GM18909 (cell line): ENCODE measurements around the gene UNC119B.
A peak's percentile ranks its signal among the peaks of the same experiment; 100 is the strongest.
"Not testable (repeated sequence)": the region's sequence is repeated elsewhere in the genome, so short reads cannot be mapped to it uniquely, and the experiment has no call there.

ENCODE experiments used
- ATAC-seq: cut with Tn5 transposase; IDR thresholded peaks from one replicate; pipeline ENCODE4 v1.9.1; 2021; ENCODE audit warnings: mild to moderate bottlenecking; ENCODE audit not compliant: unreplicated experiment, poor library complexity

The UNC119B gene

GRCh38 chr12:120718055-120718454 lies 7.8 kb downstream of the UNC119B start:
- no peak for ATAC-seq

GRCh38 chr12:120719072-120719471 lies 8.8 kb downstream of the UNC119B start:
- ATAC-seq: peak; percentile 51

- no peak for ATAC-seq
These were observed 9.4 kb downstream of the UNC119B start for GRCh38 chr12:120719496-120720233.

GRCh38 chr12:120720234-120720986 lies 10.2 kb downstream of the UNC119B start:
- ATAC-seq: no peak

DNA sequence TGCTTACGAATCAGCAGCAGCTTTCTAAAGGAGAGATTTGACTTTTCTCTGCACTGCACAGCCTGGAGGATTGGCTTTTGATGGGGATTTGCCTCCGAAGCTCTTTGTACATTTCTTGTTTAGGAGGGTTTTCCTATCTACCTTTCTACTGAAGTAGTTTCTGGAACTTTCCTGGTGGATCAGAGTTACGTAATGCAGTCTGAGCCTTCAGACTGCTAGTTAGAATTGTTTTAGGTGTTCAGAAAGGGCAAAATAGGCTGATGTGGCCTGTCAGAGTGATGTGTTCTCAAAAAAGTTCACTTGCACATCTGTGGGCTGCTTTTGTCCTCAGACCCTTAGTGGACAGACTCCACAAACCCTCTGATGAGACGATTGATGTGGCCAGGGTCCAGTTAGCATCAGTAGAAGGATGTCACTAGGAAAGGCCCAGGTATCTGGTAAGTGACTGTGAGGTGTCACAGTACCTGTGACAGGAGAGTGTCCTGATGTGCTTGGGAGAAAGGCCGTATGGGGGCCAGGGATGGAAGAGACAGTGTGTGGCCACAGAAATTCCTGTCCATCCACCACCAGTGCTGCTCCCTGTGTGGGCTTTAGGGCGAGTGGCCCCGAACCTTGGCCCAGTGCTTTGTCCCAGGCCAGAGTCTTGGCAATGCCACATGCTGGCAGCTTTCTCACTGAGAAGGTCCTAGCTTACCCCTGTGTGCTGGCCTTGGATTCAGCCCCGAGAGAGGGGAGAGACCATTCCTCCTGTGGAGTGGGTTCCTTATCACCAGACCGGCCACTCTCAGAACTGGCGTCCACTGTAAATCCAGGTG lies 10.9 kb downstream of the UNC119B start:
- no peak for ATAC-seq

- no peak for ATAC-seq
These were observed 11.6 kb downstream of the UNC119B start for GRCh38 chr12:120721866-120722265.

GRCh38 chr12:120722784-120723183 lies 12.5 kb downstream of the UNC119B start:
- ATAC-seq: no peak

DNA sequence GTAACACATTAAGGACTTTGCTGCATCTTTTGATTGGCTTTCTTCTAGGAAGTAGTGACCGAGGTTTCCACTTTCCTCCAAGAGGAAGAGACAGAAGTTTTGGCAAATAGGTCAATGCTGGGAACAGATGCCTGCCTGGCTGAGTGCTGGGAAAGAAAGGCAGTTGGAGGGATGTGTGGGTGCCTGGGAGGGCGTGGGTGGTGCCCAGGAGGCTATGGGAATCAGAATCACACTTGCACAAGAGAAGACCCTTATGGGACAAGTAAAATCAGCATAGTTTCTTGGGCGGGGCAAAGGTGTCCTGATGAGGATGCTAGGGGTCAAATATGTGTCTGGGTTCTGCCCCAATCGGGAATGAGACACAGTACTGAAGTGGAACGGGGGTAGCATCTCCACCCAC lies 14.5 kb downstream of the UNC119B start:
- ATAC-seq: no peak

- peak; percentile 5 for ATAC-seq
These were observed 14.9 kb downstream of the UNC119B start for GRCh38 chr12:120725151-120725658.

- ATAC-seq: peak; percentile 95
These were observed 15.6 kb downstream of the UNC119B start, which contains the start of gene ACADS for GRCh38 chr12:120725659-120726509. Gene ACADS, plus strand, starts transcription at chr12:120725826. Its CDS starts 60 bp downstream, at chr12:120725886.

- no peak for ATAC-seq
These were observed 16.2 kb downstream of the UNC119B start for GRCh38 chr12:120726510-120726793.

- ATAC-seq: no peak
These were observed 16.7 kb downstream of the UNC119B start for GRCh38 chr12:120726961-120727360.

DNA sequence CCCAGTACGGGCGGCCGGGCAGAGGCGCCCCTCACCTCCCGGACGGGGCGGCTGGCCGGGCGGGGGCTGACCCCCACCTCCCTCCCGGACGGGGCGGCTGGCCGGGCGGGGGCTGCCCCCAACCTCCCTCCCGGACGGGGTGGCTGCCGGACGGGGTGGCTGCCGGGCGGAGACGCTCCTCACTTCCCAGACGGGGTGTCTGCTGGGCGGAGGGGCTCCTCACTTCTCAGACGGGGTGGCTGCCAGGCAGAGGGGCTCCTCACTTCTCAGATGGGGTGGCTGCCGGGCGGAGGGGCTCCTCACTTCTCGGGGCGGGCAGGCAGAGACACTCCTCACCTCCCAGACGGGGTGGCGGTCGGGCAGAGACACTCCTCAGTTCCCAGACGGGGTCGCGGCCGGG lies 21.9 kb downstream of the UNC119B start:
- not testable (repeated sequence) for ATAC-seq

GRCh38 chr12:120733574-120733973 lies 23.3 kb downstream of the UNC119B start:
- ATAC-seq: no peak

DNA sequence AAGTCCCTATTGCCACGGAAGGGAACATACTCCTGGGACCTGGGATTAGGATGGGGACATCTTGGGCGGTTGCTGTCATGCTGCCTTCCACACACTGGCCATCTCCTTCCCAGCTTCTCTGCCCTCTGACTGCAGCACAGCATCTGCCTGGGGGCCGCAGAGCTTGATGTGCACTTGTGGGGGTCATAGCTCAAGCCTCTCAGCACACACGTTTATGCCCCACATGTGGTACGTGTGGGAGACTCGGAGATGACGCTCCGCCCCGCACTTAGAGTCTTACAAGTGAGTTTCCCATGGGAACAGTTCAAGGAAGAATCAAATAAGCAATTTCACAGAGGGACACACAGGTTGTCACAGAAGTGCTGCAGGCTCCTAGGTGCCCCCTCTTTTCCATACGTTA lies 24.0 kb downstream of the UNC119B start:
- no peak for ATAC-seq

DNA sequence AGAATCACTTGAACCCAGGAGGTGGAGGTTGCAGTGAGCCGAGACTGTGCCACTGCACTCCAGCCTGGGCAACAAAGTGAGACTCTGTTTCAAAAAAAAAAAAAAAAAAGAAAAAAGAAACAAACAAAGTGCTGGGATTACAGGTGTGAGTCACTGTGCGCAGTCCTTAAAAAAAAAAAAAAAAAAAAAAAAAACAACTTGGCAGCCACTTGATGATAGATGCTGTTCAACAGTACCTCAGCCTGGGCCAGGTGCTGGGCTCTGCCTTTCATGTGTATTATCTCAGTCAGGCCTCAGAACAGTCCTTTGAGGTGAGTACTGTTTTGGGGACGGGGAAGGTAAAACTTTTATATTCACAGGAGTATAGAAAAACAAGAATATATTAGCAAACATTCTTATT lies 24.9 kb downstream of the UNC119B start:
- no peak for ATAC-seq

GRCh38 chr12:120736404-120737331 lies 26.4 kb downstream of the UNC119B start:
- no peak for ATAC-seq

DNA sequence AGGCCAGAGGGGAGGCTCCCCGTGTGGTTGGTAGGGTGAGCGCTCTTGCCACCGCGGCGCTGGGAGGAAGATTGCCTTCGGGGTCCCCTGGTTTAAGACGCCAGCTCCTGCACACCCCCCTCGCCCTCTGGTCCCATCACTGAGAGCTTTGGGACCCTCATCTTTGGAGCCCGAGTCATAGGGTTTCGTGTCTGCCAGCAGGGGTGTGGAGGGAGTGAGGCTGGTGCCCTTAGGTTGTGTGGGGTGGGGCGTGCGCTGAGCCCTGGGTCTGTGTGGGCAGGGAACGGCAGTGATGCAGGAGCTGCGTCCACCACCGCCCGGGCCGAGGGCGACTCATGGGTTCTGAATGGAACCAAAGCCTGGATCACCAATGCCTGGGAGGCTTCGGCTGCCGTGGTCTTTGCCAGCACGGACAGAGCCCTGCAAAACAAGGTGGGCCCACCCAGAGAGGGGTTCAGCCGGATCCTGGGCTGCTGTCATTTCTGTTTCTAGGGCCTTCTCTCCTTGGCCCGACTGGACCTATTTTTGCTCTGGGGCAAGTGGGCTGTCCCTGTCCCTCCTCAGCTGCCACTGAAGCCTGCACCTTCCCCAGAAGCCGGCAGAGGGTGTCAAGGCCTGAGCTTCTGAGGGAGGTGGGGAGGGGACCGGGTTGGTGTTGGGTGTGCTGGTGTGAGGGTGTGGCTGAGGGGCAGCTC lies 27.4 kb downstream of the UNC119B start:
- ATAC-seq: no peak
